ENCODE results near the gene KLRF1. TPM values are rescaled to one million over a fixed set of nuclear protein-coding genes. Genes with fewer than 3 reads are reported as not detected.

Gene KLRF1
- total and polyA plus RNA-seq, 2 experiments from 2014 or later, result 0.50 TPM; not detected in 1

GRCh38 chr12:9793779-9794395 lies 33.4 kb upstream of the KLRF1 start (continued):
- TF ChIP-seq EZH2phosphoT487 (IDR thresholded peaks at IDR 0.05; ENCODE audit: unreplicated experiment), result no peak
- TF ChIP-seq POLR2AphosphoS5 (IDR thresholded peaks at IDR 0.05; ENCODE audit: low read depth), result no peak
- no peak for TF ChIP-seq ETS1 (IDR thresholded peaks at IDR 0.05)
- no peak for TF ChIP-seq JUNB (IDR thresholded peaks at IDR 0.05; ENCODE audit: unreplicated experiment)
- no peak for TF ChIP-seq CREB1 (CRISPR knock-in tag; IDR thresholded peaks at IDR 0.05; ENCODE audit: low read depth)
- no peak for TF ChIP-seq NANOG (IDR thresholded peaks at IDR 0.05; ENCODE audit: borderline replicate concordance)
- no peak for TF ChIP-seq EZH2 (IDR thresholded peaks at IDR 0.05; ENCODE audit: low read depth, unreplicated experiment)
- no peak for TF ChIP-seq REST (IDR thresholded peaks at IDR 0.05; ENCODE audit: unreplicated experiment)

- no peaks in the 10 kb centered on the region for H3K27me3 ChIP-seq (ENCODE audit: insufficient read depth)
- Mint-ChIP-seq H3K9me3 (peaks cover 7% of the 10 kb centered on the region), H3K4me1 (peaks cover 29% of the 10 kb centered on the region), H3K36me3 (ENCODE audit: low read depth) (peaks cover 8% of the 10 kb centered on the region; the same call in 2 of the 3 replicates), H3K4me3 (no peak overlapping the region), H3K27me3 (ENCODE audit: insufficient read depth, low read depth, poor library complexity) (no peaks in the 10 kb centered on the region), H3K27ac (peak overlapping the region; percentile 73)
- H3K79me2 ChIP-seq (replicated peaks; ENCODE audit: insufficient read depth), result no peaks in the 10 kb centered on the region
- ATAC-seq (no peak), DNase-seq (ENCODE audit: low spot score) (no peak)
- no peak overlapping the region for H3K4me3 ChIP-seq
- H3K4me2 ChIP-seq, result no peak overlapping the region
- H4K20me1 ChIP-seq (replicated peaks; ENCODE audit: insufficient read depth), result no peaks in the 10 kb centered on the region
- peaks cover 22% of the 10 kb centered on the region; the same call in 1 of the 2 replicates for H3K4me1 ChIP-seq (ENCODE audit: insufficient read depth)
- H2AFZ ChIP-seq, result peak overlapping the region; percentile 28; the same call in 1 of the 2 replicates
- H3K36me3 ChIP-seq (ENCODE audit: insufficient read depth), result no peaks in the 10 kb centered on the region
- no peaks in the 10 kb centered on the region for H3F3A ChIP-seq (replicated peaks; ENCODE audit: low read depth)
- H3K27ac ChIP-seq (ENCODE audit: low read depth), result no peak overlapping the region; the same call in 1 of the 2 replicates
- H3K9me2 ChIP-seq (ENCODE audit: insufficient read depth), result no peaks in the 10 kb centered on the region
- TF ChIP-seq NANOG (IDR thresholded peaks at IDR 0.05; ENCODE audit: borderline replicate concordance), result no peak
- no peak for TF ChIP-seq JUNB (IDR thresholded peaks at IDR 0.05; ENCODE audit: unreplicated experiment)
- TF ChIP-seq CREB1 (CRISPR knock-in tag; IDR thresholded peaks at IDR 0.05; ENCODE audit: low read depth), result no peak
- TF ChIP-seq POLR2AphosphoS5 (IDR thresholded peaks at IDR 0.05; ENCODE audit: low read depth), result no peak
- TF ChIP-seq ETS1 (IDR thresholded peaks at IDR 0.05), result no peak
- TF ChIP-seq EZH2phosphoT487 (IDR thresholded peaks at IDR 0.05; ENCODE audit: unreplicated experiment), result no peak
- no peak for TF ChIP-seq CTCF (conservative IDR thresholded peaks at IDR 0.05; ENCODE audit: low read depth in 2 of 2)
These were observed 32.7 kb upstream of the KLRF1 start for GRCh38 chr12:9794484-9795093.

Measured in GM23338 (cell line).